MM.1S (cell line): Measurements from ENCODE around the gene NTRK3.

Source experiments
- CTCF ChIP-seq: fragments of 300-600 bp; sonication (generic); IDR thresholded peaks from 2 replicates; pipeline ENCODE4 v1.5.1; 2016; ENCODE audit warnings: antibody characterized with exemption, low read length, mixed read lengths
- EZH2 ChIP-seq: fragments of 300-600 bp; sonication (generic); optimal IDR thresholded peaks from 2 replicates; pipeline ENCODE3; 2017; ENCODE audit warnings: low read depth, mild to moderate bottlenecking, antibody characterized with exemption, low read length, mixed read lengths
- EZH2phosphoT487 ChIP-seq: fragments of 300-600 bp; sonication (generic); IDR thresholded peaks from 2 replicates; pipeline ENCODE4 v1.6.1; 2018; ENCODE audit warnings: antibody characterized with exemption, low read length

GRCh38 chr15:88091444-88092016 lies 165.0 kb downstream of the NTRK3 start:
- no peak for TF ChIP-seq EZH2
- TF ChIP-seq CTCF: no peak
- no peak for TF ChIP-seq EZH2phosphoT487
